GM11168 (cell line): ENCODE measurements around the gene MTFR1L.

Experiments used
- in situ Hi-C: fragments of 300-500 bp; cut with MboI; formaldehyde crosslinking; loops from one replicate; pipeline ENCODE4 v1.12.0; 2022; ENCODE audit warnings: low sequenced_read_pairs; ENCODE audit not compliant: unreplicated experiment

Gene MTFR1L

GRCh38 chr1:25819491-25820246 lies at the start of gene MTFR1L:
Gene MTFR1L, plus strand, starts transcription at chr1:25819954. Its CDS starts 3,151 bp downstream, at chr1:25823105.
- in situ Hi-C loops, result loop anchor here (10.0 to 25.0 kb wide), 3 partner anchors 295 to 582 kb away; partner anchors contain the start of genes RHCE, RSRP1 and SYF2

- in situ Hi-C loops, result no loop called here
Observed at GRCh38 chr1:25770541-25771220, 49.1 kb upstream of the MTFR1L start.

GRCh38 chr1:25771221-25772114 lies 48.3 kb upstream of the MTFR1L start:
- in situ Hi-C loops, result no loop called here

- in situ Hi-C loops, result no loop called here
Observed at GRCh38 chr1:25772164-25772563, 47.6 kb upstream of the MTFR1L start.

GRCh38 chr1:25772692-25773245 lies 47.0 kb upstream of the MTFR1L start:
- in situ Hi-C loops, result no loop called here

- in situ Hi-C loops, result no loop called here
Observed at GRCh38 chr1:25773441-25774125, 46.2 kb upstream of the MTFR1L start.

- in situ Hi-C loops, result no loop called here
Observed at GRCh38 chr1:25774206-25774803, 45.4 kb upstream of the MTFR1L start.

- in situ Hi-C loops, result no loop called here
Observed at GRCh38 chr1:25774921-25775771, 44.6 kb upstream of the MTFR1L start.

- in situ Hi-C loops, result no loop called here
Observed at GRCh38 chr1:25779388-25779787, 40.4 kb upstream of the MTFR1L start.

GRCh38 chr1:25779894-25780293 lies 39.9 kb upstream of the MTFR1L start:
- in situ Hi-C loops, result no loop called here

- in situ Hi-C loops, result no loop called here
Observed at GRCh38 chr1:25780318-25781129, 39.2 kb upstream of the MTFR1L start.

GRCh38 chr1:25781130-25781433 lies 38.7 kb upstream of the MTFR1L start:
- in situ Hi-C loops, result no loop called here

GRCh38 chr1:25782608-25783201 lies 37.0 kb upstream of the MTFR1L start:
- in situ Hi-C loops, result no loop called here

GRCh38 chr1:25784575-25785051 lies 35.1 kb upstream of the MTFR1L start:
- in situ Hi-C loops, result no loop called here

GRCh38 chr1:25785333-25786067 lies 34.3 kb upstream of the MTFR1L start:
- in situ Hi-C loops, result no loop called here

- in situ Hi-C loops, result no loop called here
Observed at GRCh38 chr1:25786887-25787759, 32.6 kb upstream of the MTFR1L start.
